ENCODE data around the gene RRP9.
"Not testable (repeated sequence)": the region's sequence is repeated elsewhere in the genome, so short reads cannot be mapped to it uniquely, and the experiment has no call there.

Gene RRP9

GRCh38 chr3:51908026-51908425 lies 33.7 kb downstream of the RRP9 start:
- Histone ChIP-seq H3K4me1 (ENCODE audit: insufficient read depth, low read length, severe bottlenecking) (no peaks in the 10 kb centered on the region), H3K9me3 (ENCODE audit: low read length) (no peaks in the 10 kb centered on the region), H3K79me2 (ENCODE audit: insufficient read depth, low read length) (no peaks in the 10 kb centered on the region), H3K27me3 (ENCODE audit: insufficient read depth, low read length) (no peaks in the 10 kb centered on the region), H3K36me3 (ENCODE audit: insufficient read depth, low read length) (no peaks in the 10 kb centered on the region), H3K27ac (ENCODE audit: low read depth, low read length, poor library complexity, severe bottlenecking) (no peak overlapping the region), H3K4me2 (ENCODE audit: low read length) (no peak overlapping the region), H4K20me1 (ENCODE audit: insufficient read depth, low read length) (no peaks in the 10 kb centered on the region), H3F3A (ENCODE audit: insufficient read depth, low read length) (no peaks in the 10 kb centered on the region), H3K9me2 (ENCODE audit: low read depth, low read length) (no peaks in the 10 kb centered on the region), H3K9ac (ENCODE audit: low read length) (no peak overlapping the region), H2AFZ (ENCODE audit: low read length) (no peak overlapping the region), H3K4me3 (ENCODE audit: low read depth, low read length, poor library complexity, severe bottlenecking) (no peak overlapping the region)
- TF ChIP-seq CTCF (IDR thresholded peaks at IDR 0.05; ENCODE audit: low read length) (no peak), EZH2 (IDR thresholded peaks at IDR 0.05; ENCODE audit: borderline replicate concordance, low read length) (no peak)

GRCh38 chr3:51904034-51904823 lies 37.5 kb downstream of the RRP9 start:
- Histone ChIP-seq H3K9me2 (ENCODE audit: low read depth, low read length) (no peaks in the 10 kb centered on the region), H3K36me3 (ENCODE audit: insufficient read depth, low read length) (no peaks in the 10 kb centered on the region), H3K27me3 (ENCODE audit: insufficient read depth, low read length) (no peaks in the 10 kb centered on the region), H3K9me3 (ENCODE audit: low read length) (no peaks in the 10 kb centered on the region), H3F3A (ENCODE audit: insufficient read depth, low read length) (no peaks in the 10 kb centered on the region), H3K79me2 (ENCODE audit: insufficient read depth, low read length) (no peaks in the 10 kb centered on the region), H3K4me3 (ENCODE audit: low read depth, low read length, poor library complexity, severe bottlenecking) (no peak overlapping the region), H3K4me2 (ENCODE audit: low read length) (no peak overlapping the region), H3K4me1 (ENCODE audit: insufficient read depth, low read length, severe bottlenecking) (no peaks in the 10 kb centered on the region), H3K27ac (ENCODE audit: low read depth, low read length, poor library complexity, severe bottlenecking) (no peak overlapping the region), H2AFZ (ENCODE audit: low read length) (no peak overlapping the region), H4K20me1 (ENCODE audit: insufficient read depth, low read length) (no peaks in the 10 kb centered on the region), H3K9ac (ENCODE audit: low read length) (no peak overlapping the region)
- TF ChIP-seq EZH2 (IDR thresholded peaks at IDR 0.05; ENCODE audit: borderline replicate concordance, low read length) (no peak), CTCF (IDR thresholded peaks at IDR 0.05; ENCODE audit: low read length) (no peak)

GRCh38 chr3:51902361-51902760 lies 39.3 kb downstream of the RRP9 start:
- not testable (repeated sequence) for H4K20me1 ChIP-seq (ENCODE audit: insufficient read depth, low read length); H3K4me1 ChIP-seq (ENCODE audit: insufficient read depth, low read length, severe bottlenecking); H3K79me2 ChIP-seq (ENCODE audit: insufficient read depth, low read length); H3K27ac ChIP-seq (ENCODE audit: low read depth, low read length, poor library complexity, severe bottlenecking); H3K9me3 ChIP-seq (ENCODE audit: low read length); H3K9me2 ChIP-seq (ENCODE audit: low read depth, low read length); H3F3A ChIP-seq (ENCODE audit: insufficient read depth, low read length); H3K36me3 ChIP-seq (ENCODE audit: insufficient read depth, low read length); H3K4me3 ChIP-seq (ENCODE audit: low read depth, low read length, poor library complexity, severe bottlenecking); H3K27me3 ChIP-seq (ENCODE audit: insufficient read depth, low read length); H3K4me2 ChIP-seq (ENCODE audit: low read length); H2AFZ ChIP-seq (ENCODE audit: low read length); H3K9ac ChIP-seq (ENCODE audit: low read length)

- H3F3A ChIP-seq (ENCODE audit: insufficient read depth, low read length); H3K9ac ChIP-seq (ENCODE audit: low read length); H3K36me3 ChIP-seq (ENCODE audit: insufficient read depth, low read length); H3K27me3 ChIP-seq (ENCODE audit: insufficient read depth, low read length); H3K4me3 ChIP-seq (ENCODE audit: low read depth, low read length, poor library complexity, severe bottlenecking); H2AFZ ChIP-seq (ENCODE audit: low read length); H3K9me3 ChIP-seq (ENCODE audit: low read length); H3K4me2 ChIP-seq (ENCODE audit: low read length); H3K9me2 ChIP-seq (ENCODE audit: low read depth, low read length); H3K27ac ChIP-seq (ENCODE audit: low read depth, low read length, poor library complexity, severe bottlenecking); H3K4me1 ChIP-seq (ENCODE audit: insufficient read depth, low read length, severe bottlenecking); H3K79me2 ChIP-seq (ENCODE audit: insufficient read depth, low read length); H4K20me1 ChIP-seq (ENCODE audit: insufficient read depth, low read length): not testable (repeated sequence)
Measured at GRCh38 chr3:51900043-51900442, 41.7 kb downstream of the RRP9 start.

All from OCI-LY1 (cell line).